ENCODE measurements around the gene PCDHA13.
"Not testable (repeated sequence)": the region's sequence is repeated elsewhere in the genome, so short reads cannot be mapped to it uniquely, and the experiment has no call there.

The PCDHA13 gene

GRCh38 chr5:140881889-140882590 is at the start of gene PCDHA13:
Gene PCDHA13, plus strand, starts transcription at chr5:140882124. Its CDS starts 145 bp downstream, at chr5:140882269.
- DNase-seq (ENCODE audit: low spot score), result peak; percentile 37

- DNase-seq (ENCODE audit: low spot score), result peak; percentile 28
Observed at GRCh38 chr5:140833993-140834392, 47.9 kb upstream of the PCDHA13 start, which contains the start of gene PCDHA7. Gene PCDHA7, plus strand, starts transcription at chr5:140834269. Its CDS starts 115 bp downstream, at chr5:140834384.

DNA sequence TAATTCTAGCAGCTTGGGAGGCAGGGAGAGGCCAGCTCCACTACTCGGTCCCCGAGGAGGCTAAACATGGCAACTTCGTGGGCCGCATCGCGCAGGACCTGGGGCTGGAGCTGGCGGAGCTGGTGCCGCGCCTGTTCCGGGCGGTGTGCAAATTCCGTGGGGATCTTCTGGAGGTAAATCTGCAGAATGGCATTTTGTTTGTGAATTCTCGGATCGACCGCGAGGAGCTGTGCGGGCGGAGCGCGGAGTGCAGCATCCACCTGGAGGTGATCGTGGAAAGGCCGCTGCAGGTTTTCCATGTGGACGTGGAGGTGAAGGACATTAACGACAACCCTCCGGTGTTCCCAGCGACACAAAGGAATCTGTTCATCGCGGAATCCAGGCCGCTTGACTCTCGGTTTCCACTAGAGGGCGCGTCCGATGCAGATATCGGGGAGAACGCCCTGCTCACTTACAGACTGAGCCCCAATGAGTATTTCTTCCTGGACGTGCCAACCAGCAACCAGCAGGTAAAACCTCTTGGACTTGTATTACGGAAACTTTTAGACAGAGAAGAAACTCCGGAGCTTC is 47.4 kb upstream of the PCDHA13 start:
- not testable (repeated sequence) for DNase-seq (ENCODE audit: low spot score)

- DNase-seq (ENCODE audit: low spot score), result no peak
Observed at GRCh38 chr5:140835622-140836510, 46.1 kb upstream of the PCDHA13 start.

- peak; percentile 17 for DNase-seq (ENCODE audit: low spot score)
Observed at GRCh38 chr5:140840978-140841962, 40.7 kb upstream of the PCDHA13 start, which contains the start of gene PCDHA8. Gene PCDHA8, plus strand, starts transcription at chr5:140841187. Its CDS starts 135 bp downstream, at chr5:140841322.

GRCh38 chr5:140842798-140843733 is 38.9 kb upstream of the PCDHA13 start:
- DNase-seq (ENCODE audit: low spot score), result no peak

DNA sequence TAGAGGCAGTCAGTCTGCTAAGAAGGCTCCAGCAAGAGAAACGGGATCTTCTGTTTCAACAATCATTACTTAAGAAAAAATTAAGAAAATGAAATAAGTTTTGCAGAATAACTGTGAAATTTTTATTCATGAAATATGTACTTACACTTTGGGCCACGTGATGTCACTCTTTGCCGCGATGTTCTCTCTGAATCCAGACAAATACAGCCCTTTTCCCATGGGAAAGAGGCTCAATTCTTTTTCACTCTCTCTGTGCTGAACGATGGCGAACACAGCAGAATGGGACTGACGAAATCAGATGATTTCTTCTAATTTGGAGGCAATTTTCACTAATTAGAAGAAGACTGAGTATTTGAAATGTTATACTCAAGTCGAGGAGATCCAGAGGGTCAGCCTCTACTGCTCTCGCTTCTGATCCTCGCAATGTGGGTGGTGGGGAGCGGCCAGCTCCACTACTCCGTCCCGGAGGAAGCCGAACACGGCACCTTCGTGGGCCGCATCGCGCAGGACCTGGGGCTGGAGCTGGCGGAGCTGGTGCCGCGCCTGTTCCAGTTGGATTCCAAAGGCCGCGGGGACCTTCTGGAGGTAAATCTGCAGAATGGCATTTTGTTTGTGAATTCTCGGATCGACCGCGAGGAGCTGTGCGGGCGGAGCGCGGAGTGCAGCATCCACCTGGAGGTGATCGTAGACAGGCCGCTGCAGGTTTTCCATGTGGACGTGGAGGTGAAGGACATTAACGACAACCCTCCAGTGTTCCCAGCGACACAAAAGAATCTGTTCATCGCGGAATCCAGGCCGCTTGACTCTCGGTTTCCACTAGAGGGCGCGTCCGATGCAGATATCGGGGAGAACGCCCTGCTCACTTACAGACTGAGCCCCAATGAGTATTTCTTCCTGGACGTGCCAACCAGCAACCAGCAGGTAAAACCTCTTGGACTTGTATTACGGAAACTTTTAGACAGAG is 33.5 kb upstream of the PCDHA13 start, which contains the start of gene PCDHA9:
PCDHA9 (plus strand) TSS at position 244 of the 964 bp plus-strand sequence; CDS start at position 358, 114 bp downstream.
- not testable (repeated sequence) for DNase-seq (ENCODE audit: low spot score)

GRCh38 chr5:140849831-140850634 is 31.9 kb upstream of the PCDHA13 start:
- DNase-seq (ENCODE audit: low spot score), result not testable (repeated sequence)

DNA sequence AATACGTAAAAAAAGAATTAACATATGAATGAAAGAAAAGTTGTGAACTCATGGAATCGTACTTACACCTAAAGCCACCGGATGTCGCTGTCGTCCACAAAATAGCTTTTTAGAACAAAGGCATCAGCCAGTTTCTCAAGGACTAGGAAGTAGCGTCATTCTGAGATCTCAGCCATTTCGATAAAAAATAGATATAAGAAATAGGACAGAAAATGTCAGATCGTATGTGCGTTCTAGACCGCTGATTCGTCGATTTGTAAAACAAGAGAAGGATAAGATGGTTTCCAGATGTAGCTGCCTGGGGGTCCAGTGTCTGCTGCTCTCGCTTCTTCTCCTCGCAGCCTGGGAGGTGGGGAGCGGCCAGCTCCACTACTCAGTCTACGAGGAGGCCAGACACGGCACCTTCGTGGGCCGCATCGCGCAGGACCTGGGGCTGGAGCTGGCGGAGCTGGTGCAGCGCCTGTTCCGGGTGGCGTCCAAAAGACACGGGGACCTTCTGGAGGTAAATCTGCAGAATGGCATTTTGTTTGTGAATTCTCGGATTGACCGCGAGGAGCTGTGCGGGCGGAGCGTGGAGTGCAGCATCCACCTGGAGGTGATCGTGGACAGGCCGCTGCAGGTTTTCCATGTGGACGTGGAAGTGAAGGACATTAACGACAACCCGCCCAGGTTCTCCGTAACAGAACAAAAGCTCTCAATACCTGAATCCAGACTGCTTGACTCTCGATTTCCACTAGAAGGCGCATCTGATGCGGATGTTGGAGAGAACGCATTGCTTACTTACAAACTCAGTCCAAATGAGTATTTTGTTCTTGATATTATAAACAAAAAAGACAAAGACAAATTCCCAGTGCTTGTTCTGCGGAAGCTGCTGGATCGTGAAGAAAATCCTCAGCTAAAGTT is 25.9 kb upstream of the PCDHA13 start, which contains the start of gene PCDHA10:
PCDHA10 (plus strand) TSS at position 126 of the 903 bp plus-strand sequence; CDS start at position 278, 152 bp downstream.
- DNase-seq (ENCODE audit: low spot score), result peak; percentile 68

- no peak for DNase-seq (ENCODE audit: low spot score)
Observed at GRCh38 chr5:140857177-140857986, 24.5 kb upstream of the PCDHA13 start.

DNA sequence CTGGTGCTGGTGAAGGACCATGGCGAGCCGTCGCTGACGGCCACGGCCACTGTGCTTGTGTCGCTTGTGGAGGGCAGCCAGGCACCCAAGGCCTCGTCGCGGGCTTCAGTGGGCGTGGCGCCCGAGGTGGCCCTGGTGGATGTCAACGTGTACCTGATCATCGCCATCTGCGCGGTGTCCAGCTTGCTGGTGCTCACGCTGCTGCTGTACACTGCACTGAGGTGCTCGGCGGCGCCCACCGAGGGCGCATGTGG is 24.0 kb upstream of the PCDHA13 start:
- no peak for DNase-seq (ENCODE audit: low spot score)

DNA sequence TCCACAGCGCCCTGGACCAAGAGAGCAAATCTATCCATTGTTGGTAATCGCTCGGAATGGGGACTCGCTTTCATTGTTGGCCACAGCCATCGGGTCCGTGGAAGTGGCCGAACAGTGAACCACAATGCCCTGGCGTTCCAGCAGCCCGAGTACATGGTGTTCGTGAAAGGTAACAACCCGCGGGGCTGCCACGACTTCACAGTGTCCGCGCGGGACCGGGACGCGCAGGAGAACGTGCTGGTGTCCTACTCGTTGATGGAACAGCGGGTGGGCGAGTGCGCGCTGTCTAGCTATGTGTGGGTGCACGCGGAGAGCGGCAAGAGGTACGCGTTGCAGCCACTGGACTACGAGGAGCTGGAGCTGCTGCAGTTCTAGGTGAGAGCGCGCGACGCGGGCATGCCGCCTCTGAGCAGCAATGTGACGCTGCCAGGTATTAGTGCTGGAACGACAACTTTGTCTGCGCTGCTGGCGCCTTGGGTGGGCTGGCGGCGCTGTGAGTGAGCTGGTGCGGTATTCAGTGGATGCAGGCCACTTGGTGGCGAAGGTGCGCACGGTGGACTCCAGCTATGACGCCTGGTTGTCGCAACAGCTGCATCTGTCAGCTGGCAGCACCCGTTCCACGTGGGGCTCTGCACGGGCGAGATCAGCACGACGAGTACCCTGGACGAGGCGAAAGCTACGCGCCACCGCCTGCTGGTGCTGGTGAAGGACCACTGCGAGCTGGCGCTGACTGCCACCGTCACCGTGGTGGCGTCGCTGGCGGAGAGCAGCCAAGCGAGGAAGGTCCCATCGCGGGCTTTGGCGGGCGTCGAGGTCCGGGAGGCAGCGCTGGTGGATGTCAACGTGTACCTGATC is 19.3 kb upstream of the PCDHA13 start:
- DNase-seq (ENCODE audit: low spot score), result no peak

GRCh38 chr5:140868721-140869554 is 13.0 kb upstream of the PCDHA13 start, which contains the start of gene PCDHA11:
Gene PCDHA11, plus strand, starts transcription at chr5:140868957. Its CDS starts 147 bp downstream, at chr5:140869104.
- DNase-seq (ENCODE audit: low spot score), result peak; percentile 42

GRCh38 chr5:140869555-140869886 is 12.4 kb upstream of the PCDHA13 start:
- no peak for DNase-seq (ENCODE audit: low spot score)
